GM12892 (cell line): ENCODE measurements around the gene PHLPP1.

Experiments used
- POLR2A ChIP-seq: IDR thresholded peaks from 2 replicates; pipeline ENCODE4 v1.6.1; 2011; ENCODE audit warnings: low read depth, low read length, control low read depth
- POLR2AphosphoS5 ChIP-seq: IDR thresholded peaks from 2 replicates; pipeline ENCODE4 v1.6.1; 2011; ENCODE audit warnings: low read depth, low read length, control low read depth
- TAF1 ChIP-seq: IDR thresholded peaks from 2 replicates; pipeline ENCODE4 v1.6.1; 2011; ENCODE audit warnings: low read depth, mild to moderate bottlenecking, control low read depth, low read length, borderline replicate concordance

DNA sequence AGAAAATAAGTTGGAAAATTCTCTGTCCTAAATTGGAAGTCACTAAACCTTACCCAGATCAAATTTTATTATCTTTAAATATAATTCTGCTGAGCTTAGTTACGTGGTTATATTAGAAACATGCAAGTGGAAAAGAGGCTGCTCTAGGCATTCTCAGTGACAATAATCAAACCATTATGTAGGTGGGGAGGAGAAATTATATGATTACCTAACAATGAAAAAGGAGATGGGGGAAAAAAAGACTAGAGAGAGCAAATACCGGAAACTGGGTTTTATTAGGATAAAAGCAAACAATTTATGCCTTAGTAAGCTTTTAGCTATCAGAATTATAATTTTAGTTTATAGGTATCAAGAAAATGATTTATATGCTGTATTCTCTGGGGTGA lies 53.2 kb downstream of the PHLPP1 start:
- no peak for TF ChIP-seq POLR2A
- no peak for TF ChIP-seq POLR2AphosphoS5
- no peak for TF ChIP-seq TAF1
